ENCODE results near the gene HSPA14.

DNA sequence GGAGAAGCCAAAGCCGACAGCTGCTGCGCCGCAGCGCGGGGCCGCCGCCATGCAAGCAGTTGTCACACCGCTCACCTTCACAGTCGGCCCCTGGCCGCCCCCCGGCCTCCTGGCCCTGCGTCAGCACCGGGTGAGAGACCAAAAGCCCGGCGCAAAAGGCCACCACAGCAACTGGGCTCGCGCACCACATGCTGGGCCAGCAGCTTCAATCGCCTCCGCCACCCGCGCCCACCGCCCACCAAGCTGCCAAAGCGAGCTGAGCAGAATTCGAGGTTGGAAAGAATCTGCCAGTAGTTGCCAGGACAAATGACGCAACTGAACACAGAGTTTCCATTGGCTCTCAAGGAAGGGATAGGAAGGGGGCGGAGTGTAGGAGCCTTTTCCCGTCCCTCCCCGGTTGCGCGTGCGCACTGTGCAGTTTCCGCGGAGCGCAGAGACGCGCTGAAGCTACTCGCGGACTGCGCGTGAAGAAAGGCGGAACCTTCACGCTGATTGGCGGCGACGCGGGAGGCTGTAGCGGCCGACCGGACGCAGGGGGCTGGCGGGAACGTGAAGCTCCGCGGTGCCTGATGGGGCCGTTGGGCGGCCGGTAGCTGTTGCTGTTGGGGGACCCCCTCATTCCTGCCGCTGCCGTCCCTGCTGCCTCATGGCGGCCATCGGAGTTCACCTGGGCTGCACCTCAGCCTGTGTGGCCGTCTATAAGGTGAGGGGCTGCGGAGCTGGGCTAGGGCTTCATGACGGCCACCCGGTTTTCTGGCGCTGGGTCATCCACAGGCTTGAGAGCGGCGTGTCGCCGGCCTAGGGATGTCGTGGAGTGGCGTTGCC is at the start of gene HSPA14, which contains the start of the genes CDNF and MSANTD7:
- TF ChIP-seq, protein P1, sequence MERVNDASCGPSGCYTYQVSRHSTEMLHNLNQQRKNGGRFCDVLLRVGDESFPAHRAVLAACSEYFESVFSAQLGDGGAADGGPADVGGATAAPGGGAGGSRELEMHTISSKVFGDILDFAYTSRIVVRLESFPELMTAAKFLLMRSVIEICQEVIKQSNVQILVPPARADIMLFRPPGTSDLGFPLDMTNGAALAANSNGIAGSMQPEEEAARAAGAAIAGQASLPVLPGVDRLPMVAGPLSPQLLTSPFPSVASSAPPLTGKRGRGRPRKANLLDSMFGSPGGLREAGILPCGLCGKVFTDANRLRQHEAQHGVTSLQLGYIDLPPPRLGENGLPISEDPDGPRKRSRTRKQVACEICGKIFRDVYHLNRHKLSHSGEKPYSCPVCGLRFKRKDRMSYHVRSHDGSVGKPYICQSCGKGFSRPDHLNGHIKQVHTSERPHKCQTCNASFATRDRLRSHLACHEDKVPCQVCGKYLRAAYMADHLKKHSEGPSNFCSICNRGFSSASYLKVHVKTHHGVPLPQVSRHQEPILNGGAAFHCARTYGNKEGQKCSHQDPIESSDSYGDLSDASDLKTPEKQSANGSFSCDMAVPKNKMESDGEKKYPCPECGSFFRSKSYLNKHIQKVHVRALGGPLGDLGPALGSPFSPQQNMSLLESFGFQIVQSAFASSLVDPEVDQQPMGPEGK (CRISPR knock-in tag; IDR thresholded peaks at IDR 0.05; ENCODE audit: borderline replicate concordance), result no peak
- TF ChIP-seq ZFP3 (CRISPR knock-in tag; IDR thresholded peaks at IDR 0.05), result no peak
- TF ChIP-seq, protein P2, sequence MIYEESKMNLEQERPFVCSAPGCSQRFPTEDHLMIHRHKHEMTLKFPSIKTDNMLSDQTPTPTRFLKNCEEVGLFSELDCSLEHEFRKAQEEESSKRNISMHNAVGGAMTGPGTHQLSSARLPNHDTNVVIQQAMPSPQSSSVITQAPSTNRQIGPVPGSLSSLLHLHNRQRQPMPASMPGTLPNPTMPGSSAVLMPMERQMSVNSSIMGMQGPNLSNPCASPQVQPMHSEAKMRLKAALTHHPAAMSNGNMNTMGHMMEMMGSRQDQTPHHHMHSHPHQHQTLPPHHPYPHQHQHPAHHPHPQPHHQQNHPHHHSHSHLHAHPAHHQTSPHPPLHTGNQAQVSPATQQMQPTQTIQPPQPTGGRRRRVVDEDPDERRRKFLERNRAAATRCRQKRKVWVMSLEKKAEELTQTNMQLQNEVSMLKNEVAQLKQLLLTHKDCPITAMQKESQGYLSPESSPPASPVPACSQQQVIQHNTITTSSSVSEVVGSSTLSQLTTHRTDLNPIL (CRISPR knock-in tag; IDR thresholded peaks at IDR 0.05; ENCODE audit: low read depth), result no peak
- no peak for TF ChIP-seq ZFP30 (CRISPR knock-in tag; IDR thresholded peaks at IDR 0.05)
- TF ChIP-seq BACH2 (CRISPR knock-in tag; IDR thresholded peaks at IDR 0.05; ENCODE audit: borderline replicate concordance), result no peak
- no peak for TF ChIP-seq TOX (CRISPR knock-in tag; IDR thresholded peaks at IDR 0.05; ENCODE audit: borderline replicate concordance)
- no peak for TF ChIP-seq PPARA (CRISPR knock-in tag; IDR thresholded peaks at IDR 0.05; ENCODE audit: borderline replicate concordance)
- no peak for TF ChIP-seq ZNF8 (CRISPR knock-in tag; IDR thresholded peaks at IDR 0.05)
- TF ChIP-seq RARB (CRISPR knock-in tag; IDR thresholded peaks at IDR 0.05), result no peak
- TF ChIP-seq, protein P3, sequence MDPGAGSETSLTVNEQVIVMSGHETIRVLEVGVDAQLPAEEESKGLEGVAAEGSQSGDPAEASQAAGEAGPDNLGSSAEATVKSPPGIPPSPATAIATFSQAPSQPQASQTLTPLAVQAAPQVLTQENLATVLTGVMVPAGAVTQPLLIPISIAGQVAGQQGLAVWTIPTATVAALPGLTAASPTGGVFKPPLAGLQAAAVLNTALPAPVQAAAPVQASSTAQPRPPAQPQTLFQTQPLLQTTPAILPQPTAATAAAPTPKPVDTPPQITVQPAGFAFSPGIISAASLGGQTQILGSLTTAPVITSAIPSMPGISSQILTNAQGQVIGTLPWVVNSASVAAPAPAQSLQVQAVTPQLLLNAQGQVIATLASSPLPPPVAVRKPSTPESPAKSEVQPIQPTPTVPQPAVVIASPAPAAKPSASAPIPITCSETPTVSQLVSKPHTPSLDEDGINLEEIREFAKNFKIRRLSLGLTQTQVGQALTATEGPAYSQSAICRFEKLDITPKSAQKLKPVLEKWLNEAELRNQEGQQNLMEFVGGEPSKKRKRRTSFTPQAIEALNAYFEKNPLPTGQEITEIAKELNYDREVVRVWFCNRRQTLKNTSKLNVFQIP (CRISPR knock-in tag; IDR thresholded peaks at IDR 0.05; ENCODE audit: borderline replicate concordance, low read depth), result no peak
- TF ChIP-seq OSR1 (CRISPR knock-in tag; IDR thresholded peaks at IDR 0.05), result no peak
- no peak for TF ChIP-seq ARNTL (CRISPR knock-in tag; IDR thresholded peaks at IDR 0.05; ENCODE audit: borderline replicate concordance, low read depth)
